Fibroblast of mammary gland (primary cell): ENCODE measurements around the gene LYPD6.
A peak's percentile ranks its signal among the peaks of the same experiment; 100 is the strongest.
"Not testable (repeated sequence)": the region's sequence is repeated elsewhere in the genome, so short reads cannot be mapped to it uniquely, and the experiment has no call there.

Experiments used
- DNase-seq: peaks from one replicate; pipeline ENCODE4 v3.0.0-alpha.2; 2010; ENCODE audit warnings: low read depth
- H3K4me3 ChIP-seq: 2 replicates; pipeline ENCODE4 v1.5.1; 2011; ENCODE audit warnings: low read depth, mild to moderate bottlenecking, low read length, moderate library complexity; ENCODE audit not compliant: control insufficient read depth
- TF ChIP-seq, protein P1 (sequence below): conservative IDR thresholded peaks from 2 replicates; pipeline ENCODE4 v1.5.1; 2011; ENCODE audit warnings: low read depth, low read length, inconsistent platforms; ENCODE audit not compliant: control insufficient read depth, insufficient read depth

The LYPD6 gene

DNA sequence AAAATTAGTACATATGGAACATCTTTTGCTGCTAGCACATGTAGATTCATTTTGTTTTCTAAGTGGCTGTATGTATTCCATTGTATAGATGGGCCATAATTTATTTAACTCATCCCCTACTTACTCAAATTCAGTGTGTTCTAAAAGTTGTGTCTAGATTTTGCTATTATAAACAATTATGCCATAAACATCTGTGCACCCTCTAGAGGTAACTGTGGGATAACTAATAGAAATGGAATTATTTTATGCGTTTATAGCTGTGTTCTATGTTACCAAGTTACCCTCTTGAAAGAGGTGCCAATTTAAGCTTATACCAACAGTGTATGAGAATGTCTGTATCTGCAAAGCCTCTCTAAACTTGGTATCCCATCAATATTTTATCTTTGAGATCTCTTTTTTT lies 156.8 kb downstream of the LYPD6 start:
- no peak for DNase-seq
- TF ChIP-seq, protein P1, sequence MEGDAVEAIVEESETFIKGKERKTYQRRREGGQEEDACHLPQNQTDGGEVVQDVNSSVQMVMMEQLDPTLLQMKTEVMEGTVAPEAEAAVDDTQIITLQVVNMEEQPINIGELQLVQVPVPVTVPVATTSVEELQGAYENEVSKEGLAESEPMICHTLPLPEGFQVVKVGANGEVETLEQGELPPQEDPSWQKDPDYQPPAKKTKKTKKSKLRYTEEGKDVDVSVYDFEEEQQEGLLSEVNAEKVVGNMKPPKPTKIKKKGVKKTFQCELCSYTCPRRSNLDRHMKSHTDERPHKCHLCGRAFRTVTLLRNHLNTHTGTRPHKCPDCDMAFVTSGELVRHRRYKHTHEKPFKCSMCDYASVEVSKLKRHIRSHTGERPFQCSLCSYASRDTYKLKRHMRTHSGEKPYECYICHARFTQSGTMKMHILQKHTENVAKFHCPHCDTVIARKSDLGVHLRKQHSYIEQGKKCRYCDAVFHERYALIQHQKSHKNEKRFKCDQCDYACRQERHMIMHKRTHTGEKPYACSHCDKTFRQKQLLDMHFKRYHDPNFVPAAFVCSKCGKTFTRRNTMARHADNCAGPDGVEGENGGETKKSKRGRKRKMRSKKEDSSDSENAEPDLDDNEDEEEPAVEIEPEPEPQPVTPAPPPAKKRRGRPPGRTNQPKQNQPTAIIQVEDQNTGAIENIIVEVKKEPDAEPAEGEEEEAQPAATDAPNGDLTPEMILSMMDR = peak; percentile 12
- H3K4me3 ChIP-seq = no peak overlapping the region

DNA sequence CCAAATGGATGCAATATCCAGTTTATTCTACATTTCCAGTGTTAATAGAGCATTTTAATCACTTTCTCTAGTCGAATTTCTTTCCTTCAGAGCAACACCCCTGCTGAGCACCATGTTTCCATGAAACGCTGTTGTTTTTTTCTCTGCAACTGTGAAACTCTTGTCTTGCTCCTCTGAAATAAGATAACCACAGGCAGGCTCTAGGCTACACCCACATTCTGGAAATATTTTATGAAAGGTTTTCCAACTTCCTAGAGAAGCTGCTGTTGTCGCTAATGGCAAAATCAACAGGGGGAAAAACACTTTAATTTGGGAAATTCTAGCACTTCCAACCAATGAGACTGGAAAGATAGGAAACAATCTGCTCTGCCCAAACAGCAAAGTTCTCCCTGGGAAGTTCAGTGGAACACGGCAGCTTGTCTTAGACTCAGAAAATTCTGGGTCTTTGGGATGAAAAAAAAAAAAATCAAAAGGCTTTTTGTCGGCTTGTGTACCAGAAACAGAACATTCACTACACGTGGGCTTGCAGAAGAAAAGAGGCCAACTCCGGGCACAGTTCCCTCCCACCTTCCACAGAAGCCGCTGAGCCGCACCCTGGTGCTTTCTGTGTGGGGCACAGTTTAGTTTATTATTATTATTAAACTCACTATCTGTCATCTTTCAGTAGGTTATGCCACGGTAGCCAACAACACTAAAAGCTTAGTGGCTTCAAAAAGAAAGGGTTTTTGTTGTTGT lies 158.5 kb downstream of the LYPD6 start:
- H3K4me3 ChIP-seq = no peak overlapping the region
- no peak for DNase-seq
- TF ChIP-seq, protein P1 = no peak

DNA sequence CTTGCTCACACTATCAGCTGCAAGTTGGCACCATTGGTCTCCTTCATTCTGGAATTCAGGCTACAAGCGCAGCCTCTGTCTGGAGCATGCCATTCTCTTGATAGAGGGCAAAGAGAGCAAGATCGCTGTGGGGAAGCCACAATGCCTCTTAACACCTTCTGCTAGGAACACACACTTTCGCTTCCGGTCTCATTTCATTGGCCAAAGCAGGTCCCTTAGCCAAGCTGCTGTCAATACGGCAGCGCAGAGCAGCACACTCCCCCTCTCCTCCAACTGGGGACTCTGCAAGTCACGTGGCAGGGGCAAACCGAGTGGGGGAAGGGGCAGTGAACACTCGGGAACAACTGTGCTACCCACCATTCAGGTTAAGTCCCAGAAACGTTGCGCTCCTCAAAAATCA lies 159.1 kb downstream of the LYPD6 start:
- TF ChIP-seq, protein P1 = no peak
- H3K4me3 ChIP-seq = no peak overlapping the region
- DNase-seq = no peak

DNA sequence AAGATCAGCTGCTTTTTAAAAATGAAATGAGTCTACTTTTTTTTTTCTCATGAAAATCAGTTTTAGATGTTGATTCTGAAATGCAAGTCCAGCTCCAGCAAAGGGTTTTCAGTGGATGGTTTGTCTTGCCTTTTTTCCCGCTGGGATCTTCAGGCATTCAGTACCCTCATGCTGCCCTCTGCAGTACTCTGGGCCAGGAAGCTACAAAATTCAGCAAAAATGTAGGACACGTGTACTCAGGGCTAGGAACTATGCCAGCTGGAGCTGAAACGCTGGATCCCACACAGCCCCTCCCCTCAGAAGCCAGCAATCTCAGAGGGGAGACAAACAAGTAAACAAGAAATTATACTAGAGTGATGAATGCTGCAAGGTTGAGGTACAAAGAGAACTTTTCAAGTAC lies 159.9 kb downstream of the LYPD6 start:
- DNase-seq = peak; percentile 7
- no peak overlapping the region for H3K4me3 ChIP-seq
- TF ChIP-seq, protein P1 = no peak

DNA sequence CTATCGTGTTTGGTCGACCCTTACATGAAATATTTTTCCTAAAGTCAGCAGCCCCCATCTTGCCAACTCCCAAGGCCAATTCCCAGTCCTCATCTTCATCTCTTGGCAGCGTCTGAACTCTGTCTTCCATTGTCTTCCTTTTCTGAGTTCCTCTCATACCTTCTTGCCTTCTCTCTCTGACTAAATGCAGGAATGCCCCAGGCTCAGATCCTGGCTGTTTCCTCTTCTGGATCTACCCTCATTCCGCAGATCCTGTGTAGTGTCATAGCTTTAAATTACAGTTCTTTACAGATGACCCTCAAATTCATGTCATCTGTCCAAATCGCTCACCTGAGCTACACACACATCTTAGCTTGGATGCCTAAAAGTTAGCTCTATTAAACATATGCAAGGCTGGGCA lies 162.5 kb downstream of the LYPD6 start:
- TF ChIP-seq, protein P1 = no peak
- no peak for DNase-seq
- no peak overlapping the region for H3K4me3 ChIP-seq

DNA sequence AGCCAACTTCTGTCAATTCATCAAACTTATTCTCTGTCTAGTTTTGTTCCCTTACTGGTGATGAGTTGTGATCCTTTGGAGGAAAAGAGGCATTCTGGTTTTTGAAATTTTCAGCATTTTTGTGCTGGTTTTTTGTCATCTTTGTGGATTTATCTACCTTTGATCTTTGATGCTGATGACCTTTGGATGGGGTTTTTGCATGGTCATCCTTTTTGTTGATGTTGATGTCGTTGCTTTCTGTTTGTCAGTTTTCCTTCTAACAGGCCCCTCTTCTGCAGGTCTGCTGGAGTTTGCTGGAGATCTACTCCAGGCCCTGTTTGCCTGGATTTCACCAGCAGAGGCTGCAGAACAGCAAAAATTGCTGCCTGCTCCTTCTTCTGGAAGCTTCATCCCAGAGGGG lies 168.8 kb downstream of the LYPD6 start:
- not testable (repeated sequence) for H3K4me3 ChIP-seq, DNase-seq

DNA sequence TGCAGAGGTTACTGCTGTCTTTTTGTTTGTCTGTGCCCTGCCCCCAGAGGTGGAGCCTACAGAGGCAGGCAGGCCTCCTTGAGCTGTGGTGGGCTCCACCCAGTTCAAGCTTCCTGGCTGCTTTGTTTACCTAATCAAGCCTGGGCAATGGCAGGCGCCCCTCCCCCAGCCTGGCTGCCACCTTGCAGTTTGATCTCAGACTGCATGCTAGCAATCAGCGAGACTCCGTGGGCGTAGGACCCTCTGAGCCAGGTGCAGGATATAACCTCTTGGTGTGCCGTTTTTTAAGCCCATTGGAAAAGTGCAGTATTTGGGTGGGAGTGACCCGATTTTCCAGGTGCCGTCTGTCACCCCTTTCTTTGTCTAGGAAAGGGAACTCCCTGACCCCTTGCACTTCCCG lies 176.4 kb downstream of the LYPD6 start:
- not testable (repeated sequence) for H3K4me3 ChIP-seq, DNase-seq

DNA sequence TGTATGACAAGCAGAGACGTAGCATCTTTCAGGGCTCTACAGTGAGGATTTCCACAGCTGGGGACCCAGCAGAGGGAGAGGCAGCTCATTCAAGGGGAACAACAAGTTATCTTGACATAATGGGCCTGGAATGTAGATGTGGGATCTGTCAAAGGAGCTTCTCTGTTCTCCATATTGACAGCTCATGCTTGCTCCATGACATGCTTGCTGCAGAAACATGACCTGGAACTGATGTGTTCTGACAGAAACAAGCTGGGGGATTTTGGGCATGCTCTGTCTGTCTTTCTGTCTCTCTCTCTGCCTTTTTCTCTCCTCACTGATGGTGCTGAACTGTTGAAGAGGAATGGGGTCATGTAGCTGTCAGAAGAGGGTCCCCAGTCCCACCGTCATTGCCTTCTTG lies 177.6 kb downstream of the LYPD6 start:
- DNase-seq = no peak
- TF ChIP-seq, protein P1 = no peak
- no peak overlapping the region for H3K4me3 ChIP-seq
